Erythroblast (primary cell): ENCODE data around the gene ARV1.

Source experiments
- GATA1 ChIP-seq: IDR thresholded peaks from 2 replicates; pipeline ENCODE4 v1.6.1; 2011; ENCODE audit warnings: low read depth, mild to moderate bottlenecking, control low read depth, low read length, moderate library complexity
- POLR2A ChIP-seq: IDR thresholded peaks from 2 replicates; pipeline ENCODE4 v1.6.1; 2011; ENCODE audit warnings: mild to moderate bottlenecking, low read length

- no peak for TF ChIP-seq POLR2A
- TF ChIP-seq GATA1 = no peak
Measured at GRCh38 chr1:230966358-230966873, 12.5 kb upstream of the ARV1 start.
